Gastroesophageal sphincter (tissue), 4 donors: Measurements from ENCODE around the gene TLCD1. TPM values are rescaled to one million over a fixed set of nuclear protein-coding genes. Genes with fewer than 3 reads are reported as not detected.

Experiments used
- ATAC-seq: fragments of 150-250 bp; one replicate; pipeline ENCODE4 v1.9.1; 2016; ENCODE audit warnings: mild to moderate bottlenecking, moderate library complexity
- H3K27ac ChIP-seq, 4 donors: fragments of 200-600 bp; sonication (generic) in 3 of 4; 1 replicate in 3 of 4; 2 replicates in 1 of 4; pipeline ENCODE4 v1.5.1; 2016 to 2019
- H3K27me3 ChIP-seq: fragments of 200-600 bp; sonication (generic); one replicate; pipeline ENCODE4 v1.5.1; 2019
- H3K36me3 ChIP-seq, 2 donors: fragments of 200-600 bp; sonication (generic); one replicate each; pipeline ENCODE4 v1.5.1; 2019; ENCODE audit warnings: control low read depth in 1 of 2
- H3K4me1 ChIP-seq, 3 donors: fragments of 200-600 bp; sonication (generic); 1 replicate in 2 of 3; 2 replicates in 1 of 3; pipeline ENCODE4 v1.5.1; 2016 to 2019; ENCODE audit warnings: control low read depth in 2 of 3
- H3K4me3 ChIP-seq, 2 donors: fragments of 200-600 bp; sonication (generic); one replicate each; pipeline ENCODE4 v1.5.1; 2019; ENCODE audit warnings: mild to moderate bottlenecking in 1 of 2, moderate library complexity in 1 of 2
- H3K9me3 ChIP-seq, 3 donors: fragments of 200-600 bp; sonication (generic); one replicate each; pipeline ENCODE4 v1.5.1; 2017 to 2019; ENCODE audit warnings: control low read depth in 2 of 3
- CTCF ChIP-seq, 4 experiments: fragments of 200-600 bp in 2 of 4; fragments of 450-650 bp in 2 of 4; sonication (generic) in 1 of 4; IDR thresholded peaks; one replicate each; pipeline ENCODE4 v1.5.1; 2017 to 2019; ENCODE audit warnings: antibody characterized with exemption in 4 of 4, mild to moderate bottlenecking in 2 of 4, moderate library complexity in 2 of 4
- EP300 ChIP-seq: sonication (generic); formaldehyde crosslinking; IDR thresholded peaks from one replicate; pipeline ENCODE4 v1.6.1; 2017; ENCODE audit warnings: antibody characterized with exemption, mild to moderate bottlenecking
- POLR2A ChIP-seq, 2 donors: fragments of 450-650 bp; IDR thresholded peaks; one replicate each; pipeline ENCODE4 v1.6.1; 2017; ENCODE audit warnings: antibody characterized with exemption in 2 of 2, mild to moderate bottlenecking in 2 of 2, moderate library complexity in 1 of 2
- POLR2AphosphoS5 ChIP-seq: sonication (generic); formaldehyde crosslinking; IDR thresholded peaks from one replicate; pipeline ENCODE4 v1.6.1; 2017; ENCODE audit warnings: antibody characterized with exemption
- WGBS, 2 donors: methylation state at CpG; one replicate each; pipeline ENCODE4 v1.1.5; 2018; ENCODE audit warnings: low coverage in 1 of 2; 5-methylcytosine and 5-hydroxymethylcytosine counted together
- total RNA-seq, 4 donors: library from RNA; depleted of rRNA; stranded (reverse); fragments of >200 nt; gene quantifications; one replicate each; pipeline ENCODE4 v1.1.0, GENCODE V29; 2016

TLCD1 gene
- total RNA-seq, 4 donors from 2014 or later: 1.1 to 2.8 TPM; not detected in 2

GRCh38 chr17:28698253-28698941, 27.6 kb downstream of the TLCD1 start:
- H3K36me3 ChIP-seq: peaks cover 0 to 100% of the 10 kb centered on the region in 2 donors
- no peak overlapping the region for H3K4me3 ChIP-seq
- TF ChIP-seq POLR2A (IDR thresholded peaks at IDR 0.05) (no peak), POLR2AphosphoS5 (no peak), CTCF (IDR thresholded peaks at IDR 0.05) (no peak), EP300 (no peak)
- 90 to 92% methylated on average over 5 to 6 of the region's 6 CpGs for WGBS, 2 donors
- H3K4me1 ChIP-seq: no peaks in the 10 kb centered on the region
- H3K27ac ChIP-seq: no peak overlapping the region
- no peaks in the 10 kb centered on the region for H3K27me3 ChIP-seq
- no peak for ATAC-seq
- no peaks in the 10 kb centered on the region for H3K9me3 ChIP-seq

- Histone ChIP-seq H3K27me3 (no peaks in the 10 kb centered on the region), H3K36me3 (peaks cover 9 to 100% of the 10 kb centered on the region in 2 donors), H3K4me1 (no peaks in the 10 kb centered on the region), H3K9me3 (no peaks in the 10 kb centered on the region), H3K27ac (no peak overlapping the region), H3K4me3 (no peak overlapping the region)
- TF ChIP-seq POLR2AphosphoS5 (no peak), POLR2A (IDR thresholded peaks at IDR 0.05) (no peak), EP300 (no peak), CTCF (IDR thresholded peaks at IDR 0.05) (no peak)
- 100% methylated on average over 1 of the region's 1 CpG for WGBS, 2 donors
- ATAC-seq: no peak
Observed at GRCh38 chr17:28693869-28694268, 32.2 kb downstream of the TLCD1 start.

GRCh38 chr17:28689011-28689410, 37.0 kb downstream of the TLCD1 start:
- Histone ChIP-seq H3K4me1 (no peaks in the 10 kb centered on the region), H3K27me3 (no peaks in the 10 kb centered on the region), H3K36me3 (peaks cover 9 to 100% of the 10 kb centered on the region in 2 donors), H3K27ac (no peak overlapping the region), H3K9me3 (no peaks in the 10 kb centered on the region), H3K4me3 (no peak overlapping the region)
- ATAC-seq: no peak
- 93 to 100% methylated on average over 2 to 3 of the region's 3 CpGs for WGBS, 2 donors
- TF ChIP-seq EP300 (no peak), CTCF (IDR thresholded peaks at IDR 0.05) (no peak), POLR2AphosphoS5 (no peak), POLR2A (IDR thresholded peaks at IDR 0.05) (no peak)

- no peak for ATAC-seq
- TF ChIP-seq POLR2AphosphoS5: no peak
- no peak for TF ChIP-seq CTCF (IDR thresholded peaks at IDR 0.05)
- TF ChIP-seq EP300: no peak
- no peak for TF ChIP-seq POLR2A (IDR thresholded peaks at IDR 0.05)
- Histone ChIP-seq H3K27me3 (no peaks in the 10 kb centered on the region), H3K36me3 (peaks cover 9 to 100% of the 10 kb centered on the region in 2 donors), H3K4me3 (no peak overlapping the region), H3K27ac (no peak overlapping the region), H3K9me3 (no peaks in the 10 kb centered on the region), H3K4me1 (no peaks in the 10 kb centered on the region)
- WGBS, 2 donors: 93 to 97% methylated on average over 4 of the region's 4 CpGs
Observed at GRCh38 chr17:28688481-28688880, 37.6 kb downstream of the TLCD1 start.

- TF ChIP-seq EP300 (no peak), POLR2A (IDR thresholded peaks at IDR 0.05) (no peak), CTCF (IDR thresholded peaks at IDR 0.05) (no peak), POLR2AphosphoS5 (no peak)
- Histone ChIP-seq H3K36me3 (peaks cover 9 to 100% of the 10 kb centered on the region in 2 donors), H3K9me3 (no peaks in the 10 kb centered on the region), H3K4me1 (no peaks in the 10 kb centered on the region), H3K4me3 (no peak overlapping the region), H3K27ac (no peak overlapping the region), H3K27me3 (no peaks in the 10 kb centered on the region)
- WGBS, 2 donors: 80 to 84% methylated on average over 2 to 3 of the region's 4 CpGs
- ATAC-seq: no peak
Observed at GRCh38 chr17:28686296-28686695, 39.7 kb downstream of the TLCD1 start.
